Jurkat, Clone E6-1 (cell line): Measurements from ENCODE around the gene STK31.
"Not testable (repeated sequence)": the region's sequence is repeated elsewhere in the genome, so short reads cannot be mapped to it uniquely, and the experiment has no call there.

Source experiments
- DNase-seq: peaks from one replicate; pipeline ENCODE4 v3.0.0-alpha.2; 2011; ENCODE audit warnings: low read depth, low spot score
- H3K4me3 ChIP-seq: 2 replicates; pipeline ENCODE4 v1.5.1; 2011; ENCODE audit warnings: mild to moderate bottlenecking, low read length, control low read depth, moderate library complexity

The STK31 gene

GRCh38 chr7:23709081-23709750 is 803 bp upstream of the STK31 start:
- no peak overlapping the region for H3K4me3 ChIP-seq
- DNase-seq = no peak

GRCh38 chr7:23712368-23713284 is 2.6 kb downstream of the STK31 start:
- H3K4me3 ChIP-seq = no peak overlapping the region
- peak; percentile 37 for DNase-seq

- no peak overlapping the region for H3K4me3 ChIP-seq
- no peak for DNase-seq
These were observed 3.5 kb downstream of the STK31 start for GRCh38 chr7:23713285-23714149.

GRCh38 chr7:23714150-23714464 is 4.1 kb downstream of the STK31 start:
- H3K4me3 ChIP-seq = no peak overlapping the region
- DNase-seq = no peak

- DNase-seq = no peak
- H3K4me3 ChIP-seq = no peak overlapping the region
These were observed 4.6 kb downstream of the STK31 start for GRCh38 chr7:23714579-23714978.

GRCh38 chr7:23715099-23715498 is 5.1 kb downstream of the STK31 start:
- DNase-seq = no peak

GRCh38 chr7:23717788-23718187 is 7.8 kb downstream of the STK31 start:
- H3K4me3 ChIP-seq = no peak overlapping the region
- DNase-seq = no peak

More at GRCh38 chr7:23715099-23715498, 5.1 kb downstream of the STK31 start:
- H3K4me3 ChIP-seq = no peak overlapping the region

GRCh38 chr7:23721456-23721855 is 11.4 kb downstream of the STK31 start:
- DNase-seq = no peak
- no peak overlapping the region for H3K4me3 ChIP-seq

GRCh38 chr7:23722587-23723216 is 12.7 kb downstream of the STK31 start:
- not testable (repeated sequence) for DNase-seq, H3K4me3 ChIP-seq

- not testable (repeated sequence) for H3K4me3 ChIP-seq, DNase-seq
These were observed 14.1 kb downstream of the STK31 start for GRCh38 chr7:23724113-23724512.

GRCh38 chr7:23742051-23742450 is 32.0 kb downstream of the STK31 start:
- no peak for DNase-seq
- H3K4me3 ChIP-seq = no peak overlapping the region

GRCh38 chr7:23743226-23743625 is 33.2 kb downstream of the STK31 start:
- DNase-seq = no peak

GRCh38 chr7:23746629-23747028 is 36.6 kb downstream of the STK31 start:
- no peak for DNase-seq
- no peak overlapping the region for H3K4me3 ChIP-seq

More at GRCh38 chr7:23743226-23743625, 33.2 kb downstream of the STK31 start:
- H3K4me3 ChIP-seq = no peak overlapping the region

- no peak overlapping the region for H3K4me3 ChIP-seq
- no peak for DNase-seq
These were observed 41.8 kb downstream of the STK31 start for GRCh38 chr7:23751852-23752251.

- H3K4me3 ChIP-seq, DNase-seq: not testable (repeated sequence)
These were observed 48.8 kb downstream of the STK31 start for GRCh38 chr7:23758839-23759238.

GRCh38 chr7:23759671-23760391 is 49.8 kb downstream of the STK31 start:
- no peak overlapping the region for H3K4me3 ChIP-seq
- no peak for DNase-seq

GRCh38 chr7:23765943-23766342 is 55.9 kb downstream of the STK31 start:
- DNase-seq = no peak
- H3K4me3 ChIP-seq = no peak overlapping the region

- no peak overlapping the region for H3K4me3 ChIP-seq
- DNase-seq = no peak
These were observed 57.5 kb downstream of the STK31 start for GRCh38 chr7:23767514-23767913.

- DNase-seq = no peak
- H3K4me3 ChIP-seq = no peak overlapping the region
These were observed 58.0 kb downstream of the STK31 start for GRCh38 chr7:23768022-23768421.
